SK-N-SH (cell line): ENCODE measurements around the gene DAGLA. TPM values are rescaled to one million over a fixed set of nuclear protein-coding genes. Genes with fewer than 3 reads are reported as not detected.

ENCODE experiments used
- CTCF ChIA-PET: fragments of 300-600, 350-600 bp; formaldehyde crosslinking; extraction: SDS; loops from one replicate; lab custom pipeline; 2021; lab: Yijun Ruan, JAX
- POLR2A ChIA-PET: fragments of 350-600 bp; sonication (Branson Sonifier 250); formaldehyde crosslinking; extraction: SDS; loops from one replicate; lab custom pipeline; 2020; ENCODE audit warnings: antibody characterized with exemption, inconsistent platforms; lab: Yijun Ruan, JAX
- DNase-seq: peaks from one replicate; pipeline ENCODE4 v3.0.0; 2012
- H2AFZ ChIP-seq: fragments of 200-600 bp; sonication (generic); 2 replicates; pipeline ENCODE4 v1.8.1; 2016; ENCODE audit warnings: antibody characterized with exemption, mild to moderate bottlenecking, low read depth
- H3F3A ChIP-seq: fragments of 200-600 bp; sonication (generic); replicated peaks from 2 replicates; pipeline ENCODE3; 2016; ENCODE audit warnings: antibody characterized with exemption, mild to moderate bottlenecking; ENCODE audit not compliant: insufficient read depth
- H3K27ac ChIP-seq, 2 experiments: fragments of 200-500 bp in 1 of 2; fragments of 200-600 bp in 1 of 2; sonication (Bioruptor generic) in 1 of 2; sonication (generic), shearing (Covaris generic) in 1 of 2; 2 replicates each; pipeline versions ENCODE4 v1.5.1 to v1.6.1; 2014 to 2016; ENCODE audit warnings: low read depth in 2 of 2, inconsistent platforms in 1 of 2, low read length in 1 of 2, mild to moderate bottlenecking in 1 of 2, mixed read lengths in 1 of 2
- H3K27me3 ChIP-seq: fragments of 200-600 bp; sonication (generic), shearing (Covaris generic); 2 replicates; pipeline ENCODE4 v1.6.1; 2016; ENCODE audit warnings: mixed run types; ENCODE audit not compliant: insufficient read depth
- H3K36me3 ChIP-seq, 2 experiments: fragments of 200-500 bp in 1 of 2; fragments of 200-600 bp in 1 of 2; sonication (Bioruptor generic) in 1 of 2; sonication (generic) in 1 of 2; replicated peaks in 1 of 2; 2 replicates each; pipeline versions ENCODE3 to v1.5.1; 2014 to 2016; ENCODE audit warnings: low read length in 1 of 2, mild to moderate bottlenecking in 1 of 2; ENCODE audit not compliant: insufficient read depth in 2 of 2, control insufficient read depth in 1 of 2
- H3K4me1 ChIP-seq, 2 experiments: fragments of 200-500 bp in 1 of 2; fragments of 200-600 bp in 1 of 2; sonication (Bioruptor generic) in 1 of 2; sonication (generic), shearing (Covaris generic) in 1 of 2; 2 replicates each; pipeline versions ENCODE4 v1.5.1 to v1.6.1; 2014 to 2016; ENCODE audit warnings: low read depth in 1 of 2, low read length in 1 of 2, mixed run types in 1 of 2; ENCODE audit not compliant: insufficient read depth in 2 of 2, control insufficient read depth in 1 of 2
- H3K4me2 ChIP-seq: fragments of 200-600 bp; sonication (generic), shearing (Covaris generic); 2 replicates; pipeline ENCODE4 v1.6.1; 2017; ENCODE audit warnings: mixed run types
- H3K4me3 ChIP-seq, 2 experiments: fragments of 200-500 bp in 1 of 2; fragments of 200-600 bp in 1 of 2; sonication (Bioruptor generic) in 1 of 2; sonication (generic), shearing (Covaris generic) in 1 of 2; 2 replicates each; pipeline versions ENCODE4 v1.5.1 to v1.8.1; 2014 to 2016; ENCODE audit warnings: low read depth in 2 of 2, inconsistent platforms in 1 of 2, low read length in 1 of 2, mild to moderate bottlenecking in 1 of 2, mixed read lengths in 1 of 2, moderate library complexity in 1 of 2
- H3K79me2 ChIP-seq: fragments of 200-600 bp; sonication (generic); 2 replicates; pipeline ENCODE4 v1.8.1; 2017; ENCODE audit warnings: mild to moderate bottlenecking; ENCODE audit not compliant: insufficient read depth
- H3K9ac ChIP-seq: fragments of 200-600 bp; sonication (generic); 2 replicates; pipeline ENCODE4 v1.6.1; 2017; ENCODE audit warnings: mixed run types
- H3K9me2 ChIP-seq: fragments of 200-600 bp; sonication (generic); 2 replicates; pipeline ENCODE4 v1.6.1; 2017; ENCODE audit warnings: mixed run types
- H3K9me3 ChIP-seq: fragments of 200-600 bp; sonication (generic); 2 replicates; pipeline ENCODE4 v1.6.1; 2017; ENCODE audit warnings: mixed run types, mild to moderate bottlenecking, moderate library complexity
- H4K20me1 ChIP-seq: fragments of 200-600 bp; sonication (generic); 2 replicates; pipeline ENCODE4 v1.6.1; 2017; ENCODE audit warnings: mild to moderate bottlenecking, mixed run types; ENCODE audit not compliant: insufficient read depth
- CHD2 ChIP-seq: fragments of 150-350 bp; IDR thresholded peaks from 2 replicates; pipeline ENCODE4 v1.6.1; 2018; ENCODE audit warnings: low read length; ENCODE audit not compliant: partially characterized antibody
- FOSL2 ChIP-seq: IDR thresholded peaks from 2 replicates; pipeline ENCODE4 v1.4.0; 2012; ENCODE audit warnings: low read depth, mild to moderate bottlenecking, moderate library complexity, borderline replicate concordance
- FOXJ3 ChIP-seq: sonication (generic); formaldehyde crosslinking; IDR thresholded peaks from 2 replicates; pipeline ENCODE4 v1.5.1; 2020; ENCODE audit warnings: mild to moderate bottlenecking, missing genetic modification reagents
- FOXM1 ChIP-seq: IDR thresholded peaks from 2 replicates; pipeline ENCODE4 v1.4.0; 2012; ENCODE audit warnings: low read depth, mild to moderate bottlenecking
- GABPA ChIP-seq: IDR thresholded peaks from 2 replicates; pipeline ENCODE4 v1.4.0; 2012; ENCODE audit warnings: low read depth, mild to moderate bottlenecking
- NFIC ChIP-seq: IDR thresholded peaks from 2 replicates; pipeline ENCODE4 v1.4.0; 2012; ENCODE audit warnings: borderline replicate concordance
- POLR2AphosphoS5 ChIP-seq: IDR thresholded peaks from 2 replicates; pipeline ENCODE4 v1.6.1; 2012; ENCODE audit warnings: low read depth, low read length
- RAD21 ChIP-seq: IDR thresholded peaks from 2 replicates; pipeline ENCODE4 v1.6.1; 2012; ENCODE audit warnings: mild to moderate bottlenecking, low read length
- RCOR1 ChIP-seq: fragments of 150-350 bp; IDR thresholded peaks from 2 replicates; pipeline ENCODE4 v1.6.1; 2017; ENCODE audit warnings: antibody characterized with exemption, low read length
- RFX5 ChIP-seq: IDR thresholded peaks from 2 replicates; pipeline ENCODE4 v1.6.1; 2012; ENCODE audit warnings: mild to moderate bottlenecking, improper control_type of control experiment, low read length
- TAF1 ChIP-seq: IDR thresholded peaks from 2 replicates; pipeline ENCODE4 v1.6.1; 2012; ENCODE audit warnings: low read depth, mild to moderate bottlenecking, low read length, moderate library complexity, borderline replicate concordance
- TCF12 ChIP-seq: IDR thresholded peaks from 2 replicates; pipeline ENCODE4 v1.4.0; 2012
- TEAD4 ChIP-seq: IDR thresholded peaks from 2 replicates; pipeline ENCODE4 v1.4.0; 2012; ENCODE audit warnings: mild to moderate bottlenecking, borderline replicate concordance; ENCODE audit not compliant: insufficient read depth
- USF2 ChIP-seq: fragments of 150-350 bp; IDR thresholded peaks from 2 replicates; pipeline ENCODE4 v1.6.1; 2017; ENCODE audit warnings: antibody characterized with exemption, low read length, low read depth, borderline replicate concordance
- YY1 ChIP-seq: IDR thresholded peaks from 2 replicates; pipeline ENCODE4 v1.4.0; 2012; ENCODE audit warnings: low read depth, mild to moderate bottlenecking
- WGBS: methylation state at CpG from one replicate; pipeline ENCODE4 v1.1.6; 2017; ENCODE audit warnings: low lambda C conversion rate; 5-methylcytosine and 5-hydroxymethylcytosine counted together
- polyA plus RNA-seq, 3 experiments: library from polyadenylated mRNA; depleted of rRNA; stranded (reverse); fragments of >200 nt; gene quantifications; 2 replicates each; pipeline ENCODE4 v1.2.3, GENCODE V29; 2012
- TF ChIP-seq, protein P1 (sequence below): IDR thresholded peaks from 2 replicates; pipeline ENCODE4 v1.4.0; 2012; ENCODE audit warnings: low read depth, borderline replicate concordance
- TF ChIP-seq, protein P2 (sequence below): IDR thresholded peaks from 2 replicates; pipeline ENCODE4 v1.6.1; 2012; ENCODE audit warnings: mild to moderate bottlenecking, low read depth, low read length, moderate library complexity

Gene DAGLA
- polyA plus RNA-seq, 1 of the 3 experiments (the other 2 are of a cell fraction) = 3.3 TPM

- no peak overlapping the region for H3K27ac ChIP-seq
- TF ChIP-seq RFX5 (no peak), RAD21 (no peak), TEAD4 (no peak), TAF1 (no peak), CHD2 (no peak), YY1 (no peak), FOXJ3 (no peak), GABPA (no peak), FOSL2 (no peak), NFIC (no peak)
- TF ChIP-seq, protein P1, sequence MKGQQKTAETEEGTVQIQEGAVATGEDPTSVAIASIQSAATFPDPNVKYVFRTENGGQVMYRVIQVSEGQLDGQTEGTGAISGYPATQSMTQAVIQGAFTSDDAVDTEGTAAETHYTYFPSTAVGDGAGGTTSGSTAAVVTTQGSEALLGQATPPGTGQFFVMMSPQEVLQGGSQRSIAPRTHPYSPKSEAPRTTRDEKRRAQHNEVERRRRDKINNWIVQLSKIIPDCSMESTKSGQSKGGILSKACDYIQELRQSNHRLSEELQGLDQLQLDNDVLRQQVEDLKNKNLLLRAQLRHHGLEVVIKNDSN = no peak
- TF ChIP-seq, protein P2, sequence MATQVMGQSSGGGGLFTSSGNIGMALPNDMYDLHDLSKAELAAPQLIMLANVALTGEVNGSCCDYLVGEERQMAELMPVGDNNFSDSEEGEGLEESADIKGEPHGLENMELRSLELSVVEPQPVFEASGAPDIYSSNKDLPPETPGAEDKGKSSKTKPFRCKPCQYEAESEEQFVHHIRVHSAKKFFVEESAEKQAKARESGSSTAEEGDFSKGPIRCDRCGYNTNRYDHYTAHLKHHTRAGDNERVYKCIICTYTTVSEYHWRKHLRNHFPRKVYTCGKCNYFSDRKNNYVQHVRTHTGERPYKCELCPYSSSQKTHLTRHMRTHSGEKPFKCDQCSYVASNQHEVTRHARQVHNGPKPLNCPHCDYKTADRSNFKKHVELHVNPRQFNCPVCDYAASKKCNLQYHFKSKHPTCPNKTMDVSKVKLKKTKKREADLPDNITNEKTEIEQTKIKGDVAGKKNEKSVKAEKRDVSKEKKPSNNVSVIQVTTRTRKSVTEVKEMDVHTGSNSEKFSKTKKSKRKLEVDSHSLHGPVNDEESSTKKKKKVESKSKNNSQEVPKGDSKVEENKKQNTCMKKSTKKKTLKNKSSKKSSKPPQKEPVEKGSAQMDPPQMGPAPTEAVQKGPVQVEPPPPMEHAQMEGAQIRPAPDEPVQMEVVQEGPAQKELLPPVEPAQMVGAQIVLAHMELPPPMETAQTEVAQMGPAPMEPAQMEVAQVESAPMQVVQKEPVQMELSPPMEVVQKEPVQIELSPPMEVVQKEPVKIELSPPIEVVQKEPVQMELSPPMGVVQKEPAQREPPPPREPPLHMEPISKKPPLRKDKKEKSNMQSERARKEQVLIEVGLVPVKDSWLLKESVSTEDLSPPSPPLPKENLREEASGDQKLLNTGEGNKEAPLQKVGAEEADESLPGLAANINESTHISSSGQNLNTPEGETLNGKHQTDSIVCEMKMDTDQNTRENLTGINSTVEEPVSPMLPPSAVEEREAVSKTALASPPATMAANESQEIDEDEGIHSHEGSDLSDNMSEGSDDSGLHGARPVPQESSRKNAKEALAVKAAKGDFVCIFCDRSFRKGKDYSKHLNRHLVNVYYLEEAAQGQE = no peak
- DNase-seq = no peak
- no peaks in the 10 kb centered on the region for H3K27me3 ChIP-seq
- no peaks in the 10 kb centered on the region for H3K79me2 ChIP-seq
- H3K4me2 ChIP-seq = no peak overlapping the region
- no peaks in the 10 kb centered on the region for H3F3A ChIP-seq
- ChIA-PET CTCF (interaction anchor here (0.6 to 9.1 kb wide), 13 partner anchors 8 to 365 kb away, joined by 3 to 285 read pairs (median 5); partner anchors contain the start of genes DAGLA, FEN1 and TMEM258), POLR2A (interaction anchor here (0.6 to 1.0 kb wide), 4 partner anchors 10 to 75 kb away, joined by 3 to 4 read pairs (median 4); no protein-coding TSS in a partner anchor)
- no peak overlapping the region for H3K4me3 ChIP-seq
- no peaks in the 10 kb centered on the region for H4K20me1 ChIP-seq
- peaks cover 0 to 10% of the 10 kb centered on the region in 2 experiments for H3K36me3 ChIP-seq
- H2AFZ ChIP-seq = no peak overlapping the region
- no peak overlapping the region for H3K9ac ChIP-seq
- peaks cover 0 to 8% of the 10 kb centered on the region in 2 experiments; a peak in 1 of 4 replicates for H3K4me1 ChIP-seq
- WGBS = 97% methylated on average over 10 of the region's 42 CpGs
- no peaks in the 10 kb centered on the region for H3K9me2 ChIP-seq
- H3K9me3 ChIP-seq = no peaks in the 10 kb centered on the region
Observed at GRCh38 chr11:61743486-61744095, 63.4 kb downstream of the DAGLA start.

DNA sequence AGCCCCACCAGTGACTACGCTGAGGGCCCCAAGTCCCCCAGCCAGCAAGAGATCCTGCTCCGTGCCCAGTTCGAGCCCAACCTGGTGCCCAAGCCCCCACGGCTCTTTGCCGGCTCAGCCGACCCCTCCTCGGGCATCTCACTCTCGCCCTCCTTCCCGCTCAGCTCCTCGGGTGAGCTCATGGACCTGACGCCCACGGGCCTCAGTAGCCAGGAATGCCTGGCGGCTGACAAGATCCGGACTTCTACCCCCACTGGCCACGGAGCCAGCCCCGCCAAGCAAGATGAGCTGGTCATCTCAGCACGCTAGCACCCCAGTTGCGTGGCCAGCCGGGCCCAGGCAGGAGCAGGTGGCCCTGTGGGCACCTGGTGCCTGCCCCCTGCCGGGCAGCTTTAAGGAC is 64.0 kb downstream of the DAGLA start:
- H3K9me3 ChIP-seq = no peaks in the 10 kb centered on the region
- H3K4me1 ChIP-seq = peaks cover 0 to 8% of the 10 kb centered on the region in 2 experiments; a peak in 1 of 4 replicates
- peaks cover 0 to 10% of the 10 kb centered on the region in 2 experiments for H3K36me3 ChIP-seq
- no peak overlapping the region for H3K4me2 ChIP-seq
- no peaks in the 10 kb centered on the region for H3K9me2 ChIP-seq
- no peaks in the 10 kb centered on the region for H3K79me2 ChIP-seq
- no peaks in the 10 kb centered on the region for H3K27me3 ChIP-seq
- no peak overlapping the region for H3K4me3 ChIP-seq
- no peaks in the 10 kb centered on the region for H3F3A ChIP-seq
- TF ChIP-seq POLR2AphosphoS5 (no peak), FOXM1 (no peak), USF2 (no peak), TCF12 (no peak), YY1 (no peak), RCOR1 (no peak)
- H2AFZ ChIP-seq = no peak overlapping the region
- no peaks in the 10 kb centered on the region for H4K20me1 ChIP-seq
- H3K27ac ChIP-seq = no peak overlapping the region
- 93% methylated on average over 14 of the region's 20 CpGs for WGBS
- no peak overlapping the region for H3K9ac ChIP-seq
- DNase-seq = no peak
- CTCF ChIA-PET = interaction anchor here (0.6 to 9.1 kb wide), 11 partner anchors 9 to 364 kb away, joined by 3 to 285 read pairs (median 6); partner anchors contain the start of genes FEN1 and TMEM258
- POLR2A ChIA-PET = interaction anchor here (0.6 to 1.0 kb wide), 4 partner anchors 11 to 74 kb away, joined by 3 to 4 read pairs (median 4); no protein-coding TSS in a partner anchor
